LNCAP (cell line): ENCODE measurements around the gene MEF2D.

Experiments
- TF ChIP-seq, protein P1 (sequence below): fragments of 450-650 bp; IDR thresholded peaks from 2 replicates; pipeline ENCODE4 v1.5.1; 2017; ENCODE audit warnings: mild to moderate bottlenecking

MEF2D gene

GRCh38 chr1:156488566-156489165 lies 11.9 kb downstream of the MEF2D start:
- TF ChIP-seq, protein P1, sequence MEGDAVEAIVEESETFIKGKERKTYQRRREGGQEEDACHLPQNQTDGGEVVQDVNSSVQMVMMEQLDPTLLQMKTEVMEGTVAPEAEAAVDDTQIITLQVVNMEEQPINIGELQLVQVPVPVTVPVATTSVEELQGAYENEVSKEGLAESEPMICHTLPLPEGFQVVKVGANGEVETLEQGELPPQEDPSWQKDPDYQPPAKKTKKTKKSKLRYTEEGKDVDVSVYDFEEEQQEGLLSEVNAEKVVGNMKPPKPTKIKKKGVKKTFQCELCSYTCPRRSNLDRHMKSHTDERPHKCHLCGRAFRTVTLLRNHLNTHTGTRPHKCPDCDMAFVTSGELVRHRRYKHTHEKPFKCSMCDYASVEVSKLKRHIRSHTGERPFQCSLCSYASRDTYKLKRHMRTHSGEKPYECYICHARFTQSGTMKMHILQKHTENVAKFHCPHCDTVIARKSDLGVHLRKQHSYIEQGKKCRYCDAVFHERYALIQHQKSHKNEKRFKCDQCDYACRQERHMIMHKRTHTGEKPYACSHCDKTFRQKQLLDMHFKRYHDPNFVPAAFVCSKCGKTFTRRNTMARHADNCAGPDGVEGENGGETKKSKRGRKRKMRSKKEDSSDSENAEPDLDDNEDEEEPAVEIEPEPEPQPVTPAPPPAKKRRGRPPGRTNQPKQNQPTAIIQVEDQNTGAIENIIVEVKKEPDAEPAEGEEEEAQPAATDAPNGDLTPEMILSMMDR, result no peak

GRCh38 chr1:156487862-156488261 lies 12.7 kb downstream of the MEF2D start:
- TF ChIP-seq, protein P1, result no peak

GRCh38 chr1:156486421-156487344 lies 13.9 kb downstream of the MEF2D start:
- TF ChIP-seq, protein P1, result no peak

DNA sequence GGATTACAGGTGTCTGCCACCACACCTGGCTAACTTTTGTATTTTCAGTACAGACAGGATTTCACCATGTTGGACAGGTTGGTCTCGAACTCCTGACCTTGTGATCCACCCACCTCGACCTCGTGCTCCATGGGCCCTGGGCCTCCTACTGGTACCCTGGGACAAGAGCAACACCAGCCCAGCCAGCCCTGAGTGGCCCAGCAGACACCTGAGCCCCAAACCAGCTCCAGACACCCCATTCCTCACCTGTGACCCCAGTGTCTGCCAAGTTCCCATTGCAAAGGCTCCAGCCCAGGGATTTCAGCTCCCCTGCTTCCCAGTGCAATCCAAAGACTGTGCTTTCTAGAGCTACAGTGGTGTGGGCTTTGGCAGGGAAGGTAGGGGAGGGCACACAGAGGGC lies 14.6 kb downstream of the MEF2D start:
- TF ChIP-seq, protein P1, result no peak

GRCh38 chr1:156484480-156485058 lies 16.0 kb downstream of the MEF2D start:
- TF ChIP-seq, protein P1, result no peak

- TF ChIP-seq, protein P1, result no peak
Measured at GRCh38 chr1:156483397-156483796, 17.2 kb downstream of the MEF2D start.

GRCh38 chr1:156482276-156482675 lies 18.3 kb downstream of the MEF2D start:
- TF ChIP-seq, protein P1, result no peak
